GM12801 (cell line): ENCODE measurements around the gene ABCA4.

ENCODE experiments used
- CTCF ChIP-seq: IDR thresholded peaks from one replicate; pipeline ENCODE4 v1.5.1; 2011; ENCODE audit warnings: control low read depth; ENCODE audit not compliant: insufficient read length; ENCODE audit errors: extremely low read depth

Gene ABCA4

DNA sequence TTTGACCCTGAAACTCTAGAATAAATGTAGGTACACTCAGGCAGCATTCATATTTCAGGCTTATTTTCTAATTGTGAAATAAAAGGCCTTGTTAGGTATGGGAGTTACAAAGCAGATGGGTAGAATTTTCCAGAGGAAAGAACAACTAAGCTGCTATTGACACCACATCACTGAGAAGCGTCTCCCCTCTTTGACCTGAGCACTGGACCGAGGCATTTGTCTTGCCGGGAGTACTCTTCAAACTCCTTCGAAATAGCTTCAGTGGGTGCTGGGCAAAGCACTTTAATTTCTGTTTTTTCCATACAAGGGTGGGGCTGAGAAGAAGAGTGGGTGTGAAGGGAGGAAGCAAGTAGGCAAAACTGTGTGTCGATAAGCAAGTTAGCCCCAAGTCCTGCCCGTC lies 36.4 kb downstream of the ABCA4 start:
- TF ChIP-seq CTCF = no peak

DNA sequence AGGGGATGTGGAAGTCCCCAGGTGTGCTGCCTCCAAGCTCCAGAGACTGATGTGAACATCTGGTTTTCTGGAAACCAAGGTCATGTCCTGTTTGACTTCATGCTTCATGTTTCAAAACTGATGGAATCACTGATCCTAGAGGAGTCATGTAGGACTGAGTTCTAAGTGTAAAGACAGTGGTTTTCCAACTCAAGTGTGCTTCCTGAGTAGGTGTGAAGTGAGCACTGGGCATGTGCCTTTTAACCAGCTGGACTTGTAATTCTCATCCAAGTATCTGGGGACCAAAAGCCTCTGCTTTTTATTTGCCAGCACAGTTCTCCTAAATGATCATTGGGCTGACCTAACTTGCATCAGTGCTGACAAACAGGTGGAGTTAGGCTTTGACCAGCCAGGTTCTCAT lies 36.9 kb downstream of the ABCA4 start:
- no peak for TF ChIP-seq CTCF

DNA sequence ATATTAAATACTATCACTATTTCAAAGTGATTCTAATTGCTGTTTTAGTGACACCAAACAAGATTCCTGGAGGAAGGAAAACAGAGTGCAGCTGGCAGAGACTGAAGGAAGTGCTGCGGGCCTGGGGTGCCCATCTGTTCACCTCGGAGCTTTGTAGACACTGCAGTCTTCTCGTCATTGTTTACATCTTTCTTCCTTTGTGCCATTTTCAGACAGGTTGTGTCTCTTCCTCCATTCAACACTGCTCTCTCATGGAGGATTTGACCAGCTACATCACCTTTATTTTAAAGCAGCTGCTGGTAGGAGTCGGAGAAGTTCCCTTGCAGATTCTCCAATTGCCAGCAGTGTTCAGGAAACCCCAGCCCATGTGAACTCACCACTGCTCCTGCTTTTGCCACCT lies 37.3 kb downstream of the ABCA4 start:
- TF ChIP-seq CTCF = no peak

DNA sequence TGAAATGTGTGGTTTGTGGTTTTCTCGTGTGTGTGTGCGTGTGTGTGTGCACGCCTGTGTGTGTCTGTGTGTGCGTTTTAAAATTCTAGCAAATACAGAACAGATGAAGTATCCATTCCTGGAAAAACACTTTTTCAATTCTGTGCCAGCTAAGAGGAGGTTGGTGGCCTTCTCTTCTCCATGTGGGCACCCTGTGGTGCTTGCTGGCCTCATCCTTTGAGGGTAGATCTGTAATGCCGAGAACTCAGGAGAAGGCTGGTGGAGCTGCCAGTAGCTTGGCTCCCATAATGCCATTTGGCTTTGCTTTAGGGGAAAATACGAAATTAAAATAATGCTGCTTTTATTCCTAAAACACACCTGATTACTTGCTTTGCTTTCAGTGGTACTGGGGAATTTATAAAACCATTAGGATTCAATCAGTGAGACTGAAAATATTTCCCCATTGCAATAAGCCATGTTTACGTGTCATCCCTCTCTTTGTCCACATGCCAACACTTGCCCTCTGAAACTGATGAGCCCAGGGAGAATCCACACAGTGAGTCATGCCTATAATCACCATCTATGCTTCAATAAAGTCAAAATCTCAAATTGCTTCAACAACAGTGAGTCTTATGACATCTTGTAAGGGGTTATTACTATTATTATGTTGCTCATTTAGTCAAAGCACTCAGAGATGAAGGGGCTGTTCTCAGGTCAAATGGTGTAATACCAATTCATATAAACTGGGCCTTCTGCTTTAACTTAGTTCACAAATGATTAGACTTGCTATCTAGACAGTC lies 39.2 kb downstream of the ABCA4 start:
- no peak for TF ChIP-seq CTCF

- TF ChIP-seq CTCF = no peak
These were observed 41.0 kb downstream of the ABCA4 start for GRCh38 chr1:94079989-94080388.

DNA sequence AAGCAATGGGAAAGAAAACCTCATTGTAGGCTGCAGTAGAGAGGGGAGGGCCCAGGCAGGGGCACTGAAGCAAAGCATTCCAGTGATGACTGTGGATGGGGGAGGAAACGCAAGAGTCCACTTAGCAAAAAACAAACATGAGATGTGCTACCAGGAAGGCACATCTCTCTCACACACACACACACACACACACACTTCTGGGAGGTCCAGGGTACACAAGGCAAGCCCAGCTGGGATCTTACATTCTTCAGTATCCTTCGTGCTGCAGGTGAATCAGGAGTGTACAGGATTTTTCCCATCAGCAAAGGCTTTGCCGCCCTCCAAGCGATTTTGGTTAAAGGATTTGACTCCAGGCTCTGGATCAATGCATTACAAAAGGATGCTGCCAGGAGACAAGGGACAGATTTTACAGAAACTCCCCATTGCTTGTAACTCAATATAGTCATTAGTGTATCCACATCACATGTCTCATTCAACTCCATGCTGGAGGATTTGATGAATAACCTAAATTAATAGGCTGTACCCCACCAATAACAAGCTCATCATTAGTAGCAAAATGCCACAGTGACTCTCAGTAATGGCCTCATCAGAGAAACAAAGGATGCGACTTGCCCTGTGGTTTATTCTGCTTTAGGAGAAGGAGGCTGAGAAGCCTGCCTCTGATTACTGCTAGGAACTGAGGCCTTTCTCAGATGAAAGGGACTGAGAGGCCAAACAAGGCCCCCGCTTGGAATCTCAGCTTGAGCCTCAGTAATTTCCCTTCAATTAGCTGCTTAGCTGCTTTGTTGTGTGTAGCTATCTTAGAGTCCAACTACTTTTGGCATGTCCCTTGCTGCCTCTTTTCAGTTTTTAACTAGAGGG lies 41.6 kb downstream of the ABCA4 start:
- no peak for TF ChIP-seq CTCF

DNA sequence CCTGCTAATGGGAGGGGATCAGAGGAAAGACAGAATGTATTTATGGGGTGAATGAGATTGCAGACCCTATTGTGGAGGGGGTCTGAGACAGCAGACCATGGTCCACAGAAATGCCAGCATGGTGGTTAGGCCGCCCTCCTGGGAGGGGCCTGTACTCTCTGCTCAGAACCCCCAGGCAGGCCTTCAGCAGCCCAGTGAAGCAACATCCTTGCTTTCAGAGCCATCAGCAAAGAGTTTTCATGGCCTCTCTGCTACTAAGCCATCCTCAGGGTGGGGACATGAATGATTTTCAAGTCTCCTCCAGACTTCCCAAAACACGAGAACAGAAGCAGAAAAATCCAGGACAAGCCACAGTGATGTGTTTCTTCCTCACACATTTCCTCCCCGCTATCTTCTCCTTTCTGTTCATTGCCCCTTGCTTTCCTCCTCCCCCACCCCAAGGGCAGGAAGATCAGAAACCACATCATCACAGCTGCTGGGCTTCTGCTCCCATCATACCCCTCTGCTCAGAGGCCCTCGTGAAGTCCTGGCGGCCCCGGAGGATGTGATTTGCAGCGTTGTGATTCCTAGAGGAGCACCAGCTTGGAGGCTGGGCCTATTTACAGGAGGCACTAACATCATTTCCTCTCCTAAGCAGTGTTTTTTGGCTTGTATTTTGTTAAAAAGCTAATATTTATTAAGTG lies 48.0 kb downstream of the ABCA4 start:
- no peak for TF ChIP-seq CTCF
